Glutamatergic neuron (in vitro differentiated cells): Measurements from ENCODE around the gene HIPK2. TPM values are rescaled to one million over a fixed set of nuclear protein-coding genes. Genes with fewer than 3 reads are reported as not detected.

Experiments used
- DNase-seq: peaks from one replicate; pipeline ENCODE4 v3.0.0; 2022
- H3K27ac Mint-ChIP-seq: one replicate; pipeline ENCODE4 v1.8.0; 2020; ENCODE audit warnings: mild to moderate bottlenecking, mixed read lengths, inconsistent platforms; ENCODE audit not compliant: unreplicated experiment
- H3K27me3 Mint-ChIP-seq: one replicate; pipeline ENCODE4 v1.8.0; 2020; ENCODE audit warnings: mild to moderate bottlenecking, moderate library complexity, mixed read lengths, inconsistent platforms; ENCODE audit not compliant: unreplicated experiment
- H3K36me3 Mint-ChIP-seq: one replicate; pipeline ENCODE4 v1.8.0; 2020; ENCODE audit warnings: mild to moderate bottlenecking, mixed read lengths, inconsistent platforms; ENCODE audit not compliant: unreplicated experiment
- H3K4me1 Mint-ChIP-seq: one replicate; pipeline ENCODE4 v1.8.0; 2020; ENCODE audit warnings: mild to moderate bottlenecking, low read depth, mixed read lengths, inconsistent platforms; ENCODE audit not compliant: unreplicated experiment
- H3K4me3 Mint-ChIP-seq: one replicate; pipeline ENCODE4 v1.8.0; 2020; ENCODE audit warnings: mild to moderate bottlenecking, mixed read lengths, inconsistent platforms; ENCODE audit not compliant: unreplicated experiment
- H3K9me3 Mint-ChIP-seq: one replicate; pipeline ENCODE4 v1.8.0; 2020; ENCODE audit warnings: mild to moderate bottlenecking, moderate library complexity, mixed read lengths, inconsistent platforms; ENCODE audit not compliant: unreplicated experiment
- total RNA-seq: library from RNA; stranded (reverse); fragmentation: NEBNext Ultra II Directional; extraction: Animal tissue kit (Norgen Biotek cat#: 25700); gene quantifications from one replicate; pipeline ENCODE4 v1.2.1, GENCODE V29; 2021; ENCODE audit not compliant: unreplicated experiment
- TF ChIP-seq, protein P1 (sequence below): fragments of 200-600 bp; sonication (generic); IDR thresholded peaks from one replicate; pipeline ENCODE4 v1.5.0; 2021; ENCODE audit not compliant: partially characterized antibody, unreplicated experiment

The HIPK2 gene
- total RNA-seq, 1 donor from 2014 or later = 36.9 TPM

GRCh38 chr7:139741789-139742344, 35.9 kb downstream of the HIPK2 start:
- peaks cover 3% of the 10 kb centered on the region for H3K9me3 Mint-ChIP-seq
- H3K4me1 Mint-ChIP-seq = peaks cover 40% of the 10 kb centered on the region
- H3K27ac Mint-ChIP-seq = no peak overlapping the region
- peaks cover 2% of the 10 kb centered on the region for H3K27me3 Mint-ChIP-seq
- TF ChIP-seq, protein P1, sequence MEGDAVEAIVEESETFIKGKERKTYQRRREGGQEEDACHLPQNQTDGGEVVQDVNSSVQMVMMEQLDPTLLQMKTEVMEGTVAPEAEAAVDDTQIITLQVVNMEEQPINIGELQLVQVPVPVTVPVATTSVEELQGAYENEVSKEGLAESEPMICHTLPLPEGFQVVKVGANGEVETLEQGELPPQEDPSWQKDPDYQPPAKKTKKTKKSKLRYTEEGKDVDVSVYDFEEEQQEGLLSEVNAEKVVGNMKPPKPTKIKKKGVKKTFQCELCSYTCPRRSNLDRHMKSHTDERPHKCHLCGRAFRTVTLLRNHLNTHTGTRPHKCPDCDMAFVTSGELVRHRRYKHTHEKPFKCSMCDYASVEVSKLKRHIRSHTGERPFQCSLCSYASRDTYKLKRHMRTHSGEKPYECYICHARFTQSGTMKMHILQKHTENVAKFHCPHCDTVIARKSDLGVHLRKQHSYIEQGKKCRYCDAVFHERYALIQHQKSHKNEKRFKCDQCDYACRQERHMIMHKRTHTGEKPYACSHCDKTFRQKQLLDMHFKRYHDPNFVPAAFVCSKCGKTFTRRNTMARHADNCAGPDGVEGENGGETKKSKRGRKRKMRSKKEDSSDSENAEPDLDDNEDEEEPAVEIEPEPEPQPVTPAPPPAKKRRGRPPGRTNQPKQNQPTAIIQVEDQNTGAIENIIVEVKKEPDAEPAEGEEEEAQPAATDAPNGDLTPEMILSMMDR = no peak
- DNase-seq = no peak
- H3K36me3 Mint-ChIP-seq = no peaks in the 10 kb centered on the region
- no peak overlapping the region for H3K4me3 Mint-ChIP-seq

- Mint-ChIP-seq H3K4me3 (no peak overlapping the region), H3K4me1 (peaks cover 37% of the 10 kb centered on the region), H3K27ac (no peak overlapping the region), H3K27me3 (peaks cover under 1% of the 10 kb centered on the region), H3K9me3 (peaks cover 4% of the 10 kb centered on the region), H3K36me3 (no peaks in the 10 kb centered on the region)
- TF ChIP-seq, protein P1 = no peak
- DNase-seq = no peak
These were observed 36.6 kb downstream of the HIPK2 start for GRCh38 chr7:139741239-139741638.

DNA sequence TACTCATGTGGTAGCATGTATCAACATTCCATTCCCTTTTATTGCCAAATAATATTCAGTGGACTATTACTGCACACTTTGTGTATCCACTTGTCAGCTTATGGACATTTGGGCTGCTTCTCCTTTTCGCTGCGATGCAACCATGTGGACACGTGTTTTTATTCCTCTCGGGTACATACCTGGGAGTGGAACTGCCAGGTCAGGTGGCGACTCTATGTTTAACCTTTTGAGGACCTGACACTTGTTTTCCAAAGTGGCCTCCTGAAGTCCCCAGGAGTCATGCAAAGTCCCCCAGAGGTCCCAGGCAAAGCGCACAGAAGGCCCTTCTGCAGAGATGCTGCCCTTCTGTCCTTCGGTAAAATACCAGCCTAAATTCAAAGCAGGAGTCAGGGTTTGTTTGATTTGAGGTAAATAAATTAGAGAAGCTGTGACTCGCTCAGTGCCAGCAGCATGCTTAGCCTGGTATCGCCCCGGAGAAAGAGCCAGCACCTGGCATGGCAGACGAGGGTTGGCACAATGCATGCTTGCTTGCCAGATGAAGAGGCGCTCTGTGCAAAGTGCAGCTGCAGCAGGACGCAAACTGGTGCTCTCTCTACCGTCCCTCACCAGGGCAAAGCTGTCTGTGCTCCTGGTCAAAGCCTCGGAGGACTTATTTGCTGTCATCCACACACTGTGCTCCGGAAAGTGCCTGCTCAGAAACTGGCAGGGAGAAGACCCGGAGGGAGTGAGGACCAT, 37.8 kb downstream of the HIPK2 start:
- no peak overlapping the region for H3K27ac Mint-ChIP-seq
- H3K4me3 Mint-ChIP-seq = no peak overlapping the region
- TF ChIP-seq, protein P1 = no peak
- no peak for DNase-seq
- peaks cover 26% of the 10 kb centered on the region for H3K4me1 Mint-ChIP-seq
- peaks cover 5% of the 10 kb centered on the region for H3K9me3 Mint-ChIP-seq
- peaks cover 5% of the 10 kb centered on the region for H3K27me3 Mint-ChIP-seq
- H3K36me3 Mint-ChIP-seq = no peaks in the 10 kb centered on the region

- TF ChIP-seq, protein P1 = no peak
- H3K4me1 Mint-ChIP-seq = peaks cover 36% of the 10 kb centered on the region
- no peaks in the 10 kb centered on the region for H3K36me3 Mint-ChIP-seq
- H3K27ac Mint-ChIP-seq = no peak overlapping the region
- peaks cover 5% of the 10 kb centered on the region for H3K27me3 Mint-ChIP-seq
- H3K4me3 Mint-ChIP-seq = no peak overlapping the region
- no peak for DNase-seq
- H3K9me3 Mint-ChIP-seq = peaks cover 4% of the 10 kb centered on the region
These were observed 39.0 kb downstream of the HIPK2 start for GRCh38 chr7:139738772-139739171.

DNA sequence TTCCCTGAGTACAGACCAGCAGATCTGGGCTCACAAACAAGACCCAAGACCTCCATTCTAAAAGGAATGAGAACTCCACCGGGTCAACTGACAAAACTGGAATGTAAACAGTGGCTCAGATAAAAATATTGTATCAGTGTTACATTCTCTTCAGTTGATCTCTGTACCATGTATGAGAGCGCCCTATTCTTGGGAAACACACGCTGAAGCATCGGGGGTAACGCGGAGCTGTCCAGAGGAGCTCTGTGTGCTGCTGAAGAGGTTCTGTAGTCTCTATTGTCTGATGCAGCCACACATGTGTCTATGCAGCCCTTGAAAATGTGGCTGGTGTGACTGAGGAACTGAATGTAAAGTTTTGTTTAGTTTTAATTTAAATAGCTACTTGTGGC, 39.7 kb downstream of the HIPK2 start:
- Mint-ChIP-seq H3K36me3 (no peaks in the 10 kb centered on the region), H3K4me3 (no peak overlapping the region), H3K4me1 (peaks cover 38% of the 10 kb centered on the region), H3K27ac (peak overlapping the region; percentile 6), H3K27me3 (peaks cover 5% of the 10 kb centered on the region), H3K9me3 (peaks cover 4% of the 10 kb centered on the region)
- TF ChIP-seq, protein P1 = no peak
- DNase-seq = no peak
